NCI-H524 (cell line): Measurements from ENCODE around the gene ZNF281.
"Not testable (repeated sequence)": the region's sequence is repeated elsewhere in the genome, so short reads cannot be mapped to it uniquely, and the experiment has no call there.

Source experiments
- DNase-seq, 2 experiments: peaks; one replicate each; lab custom pipeline; 2025; lab: John Stamatoyannopoulos, UW

Gene ZNF281

DNA sequence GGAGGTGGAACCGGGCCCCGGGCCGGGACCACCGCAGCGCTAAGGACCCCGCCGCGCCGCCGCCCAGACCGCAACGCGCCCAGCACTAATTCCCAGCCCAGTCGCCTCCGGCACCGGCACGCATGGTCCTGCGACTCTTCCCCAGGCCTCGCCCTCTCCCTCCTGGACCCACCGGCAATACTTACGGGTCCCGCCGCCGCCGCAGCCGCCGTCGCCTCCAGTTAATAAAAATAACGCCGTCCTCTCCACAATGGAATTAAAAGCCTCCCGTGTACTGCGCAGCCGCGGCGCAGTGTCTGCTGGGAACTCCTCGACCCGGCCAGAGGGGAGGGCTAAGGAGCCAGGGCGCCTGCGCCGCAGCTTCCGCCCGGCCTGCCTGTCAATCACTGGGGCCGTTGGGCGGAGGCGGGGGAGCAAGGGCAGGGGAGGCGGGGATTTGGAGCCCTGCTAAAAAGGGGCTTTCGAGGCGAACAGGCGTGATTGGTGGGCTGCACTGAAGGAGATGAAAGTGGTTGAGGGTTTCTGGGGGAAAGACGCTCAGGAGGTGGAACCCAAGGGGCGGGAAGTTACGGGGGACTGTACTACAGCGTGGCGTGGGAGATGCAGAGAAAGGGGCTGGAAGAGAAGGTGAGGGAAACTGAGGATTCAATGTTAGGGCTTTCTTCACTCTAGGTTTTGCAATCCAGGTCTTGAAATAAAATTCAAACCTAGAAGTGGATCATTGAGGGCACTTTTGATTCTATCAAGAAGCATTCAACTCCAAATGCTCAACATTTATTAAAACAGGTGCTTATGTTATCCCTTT, at the start of gene ZNF281:
TSS of gene ZNF281 (minus strand) at position 276 of the 805 bp plus-strand sequence. CDS start 331 bp downstream, outside the sequence.
- DNase-seq, result peak; percentile 93 to 95

DNA sequence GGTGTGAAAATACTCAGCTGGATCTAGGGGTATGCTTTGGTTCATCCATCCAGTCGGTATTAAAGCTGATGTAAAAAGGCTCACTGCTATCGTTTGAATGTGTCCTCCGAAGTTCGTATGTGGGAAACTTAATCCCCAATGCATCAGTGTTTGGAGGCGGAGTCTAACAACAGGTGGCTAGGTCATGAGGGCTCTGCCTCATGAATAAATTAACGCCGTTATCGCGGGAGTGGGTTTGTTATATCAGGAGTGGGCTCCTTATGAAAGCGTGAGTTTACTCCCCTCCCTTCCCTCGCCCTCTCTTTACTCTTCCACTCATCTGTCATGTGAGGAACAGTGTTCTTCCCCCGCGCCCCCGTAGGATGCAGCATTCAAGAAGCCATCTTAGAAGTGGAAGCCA, 48.9 kb upstream of the ZNF281 start:
- no peak for DNase-seq

DNA sequence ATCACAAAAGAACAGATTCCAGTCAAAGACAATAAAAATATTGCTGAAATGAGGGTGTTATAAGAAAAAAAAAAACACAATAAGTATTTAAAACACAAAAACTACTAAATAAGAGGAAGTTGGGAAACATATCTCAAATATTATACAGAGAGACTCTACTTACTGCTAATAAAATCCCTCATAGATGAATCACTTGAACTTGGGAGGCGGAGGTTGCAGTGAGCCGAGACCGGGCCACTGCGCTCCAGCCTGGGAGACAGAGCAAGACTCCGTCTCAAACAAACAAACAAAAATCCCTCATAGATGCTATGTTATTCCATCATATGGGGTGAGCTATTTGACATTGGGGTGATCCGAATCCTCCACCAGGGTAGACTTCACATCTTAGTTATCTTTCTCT, 48.0 kb upstream of the ZNF281 start:
- DNase-seq, result no peak

DNA sequence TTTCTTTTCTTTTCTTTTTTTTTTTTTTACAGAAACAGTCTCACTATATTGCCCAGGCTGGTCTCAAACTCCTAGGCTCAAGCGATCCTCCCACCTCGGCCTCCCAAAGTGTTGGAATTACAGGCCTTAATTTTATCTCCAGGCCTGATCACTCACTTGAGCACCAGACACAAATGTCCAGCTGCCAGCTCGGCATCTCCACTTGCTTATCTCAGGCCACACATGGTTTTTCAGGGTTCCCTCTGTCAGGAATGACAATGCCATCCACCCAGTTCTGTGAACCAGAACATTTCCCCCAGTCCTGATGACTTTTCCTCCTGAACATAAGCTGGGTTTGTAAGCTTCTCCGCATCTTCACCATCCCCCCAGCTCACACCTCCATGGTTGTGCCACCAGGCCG, 44.6 kb upstream of the ZNF281 start:
- DNase-seq, result no peak

DNA sequence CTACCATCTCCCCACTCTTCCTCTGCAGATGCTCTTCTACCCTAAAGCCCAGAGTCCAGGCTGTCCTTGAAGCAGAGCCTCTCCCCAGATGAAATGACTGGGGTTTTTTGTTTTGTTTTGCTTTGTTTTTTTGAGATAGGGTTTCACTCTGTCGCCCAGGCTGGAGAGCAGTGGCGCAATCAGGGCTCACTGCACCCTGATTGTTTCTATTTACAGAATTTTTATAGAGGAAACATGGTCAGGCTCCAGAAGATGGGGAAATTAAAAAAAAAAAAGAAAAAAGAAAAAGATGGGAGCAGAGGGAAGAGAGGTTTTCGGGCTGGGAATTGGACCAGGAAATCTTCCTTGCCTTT, 43.7 kb upstream of the ZNF281 start:
- DNase-seq, result no peak

GRCh38 chr1:200452850-200453552, 43.2 kb upstream of the ZNF281 start:
- DNase-seq, result no peak

DNA sequence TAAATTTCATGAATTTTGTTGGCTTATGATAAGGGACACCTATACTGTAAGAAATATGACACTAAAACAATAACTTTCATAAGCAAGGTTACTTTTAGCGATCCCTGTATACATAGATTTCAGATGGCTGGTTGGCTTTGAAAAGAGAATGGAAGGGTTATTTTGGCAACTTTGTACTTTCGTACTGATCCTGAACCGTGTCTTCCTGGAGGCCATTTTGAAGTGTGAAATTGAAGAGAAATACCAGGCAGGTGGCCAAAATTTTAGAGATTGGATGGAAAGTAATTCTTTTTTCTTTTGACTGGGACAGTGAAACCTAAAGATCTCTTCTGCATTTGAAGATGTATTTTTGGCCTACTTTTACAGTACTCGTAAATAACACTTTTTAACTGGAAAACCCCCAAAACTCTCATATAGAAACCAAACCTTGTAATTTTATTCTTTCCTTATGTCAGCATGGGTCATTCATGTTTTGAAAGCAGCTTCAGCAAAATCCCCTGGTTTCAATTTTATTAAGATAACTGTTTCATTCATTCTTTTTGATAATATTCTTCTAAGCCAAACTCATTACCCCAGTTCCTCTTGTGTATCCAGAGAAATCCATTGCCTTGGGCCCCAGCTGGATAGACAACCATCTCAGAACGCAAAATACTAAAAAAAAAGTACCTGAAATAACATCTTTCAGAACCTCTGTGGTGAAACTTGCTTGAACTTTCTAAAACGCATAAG, 38.4 kb upstream of the ZNF281 start:
- no peak for DNase-seq

DNA sequence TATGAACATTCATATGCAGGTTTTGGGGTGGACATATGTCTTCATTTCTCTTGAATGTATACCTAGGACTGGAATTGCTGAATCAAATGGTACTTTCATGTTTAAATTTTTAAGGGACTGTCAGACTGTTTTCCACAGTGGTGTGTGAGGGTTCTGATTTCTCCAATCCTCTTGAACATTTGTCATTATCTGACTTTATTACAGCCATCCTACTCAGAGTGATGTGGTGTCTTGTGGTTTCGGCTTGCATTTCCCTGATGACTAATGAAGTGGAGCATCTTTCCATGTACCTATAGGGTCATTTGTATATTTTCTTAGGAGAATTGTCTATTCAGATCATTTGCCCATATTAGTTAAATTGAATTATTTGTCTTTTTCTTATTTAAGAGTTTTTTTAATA, 35.4 kb upstream of the ZNF281 start:
- no peak for DNase-seq

DNA sequence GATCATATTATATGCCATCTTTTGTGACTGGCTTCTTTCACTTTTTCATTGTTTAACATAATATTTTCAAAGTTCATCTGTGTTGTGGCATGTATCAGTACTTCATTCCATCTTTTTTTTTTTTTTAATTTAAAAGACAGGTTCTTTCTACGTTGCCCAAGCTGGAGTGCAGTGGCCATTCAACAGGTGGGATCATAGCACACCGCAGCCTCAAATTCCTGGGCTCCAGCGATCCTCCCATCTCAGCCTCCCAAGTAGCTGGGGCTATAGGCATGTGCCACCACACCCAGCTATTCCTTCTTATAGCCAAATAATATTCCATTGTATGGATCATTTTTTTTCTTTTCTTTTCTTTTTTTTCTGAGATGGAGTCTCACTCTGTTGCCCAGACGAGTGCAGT, 34.6 kb upstream of the ZNF281 start:
- DNase-seq, result no peak

- DNase-seq, result no peak
Measured at GRCh38 chr1:200443860-200444259, 34.0 kb upstream of the ZNF281 start.

- no peak for DNase-seq
Measured at GRCh38 chr1:200442537-200443156, 32.8 kb upstream of the ZNF281 start.

DNA sequence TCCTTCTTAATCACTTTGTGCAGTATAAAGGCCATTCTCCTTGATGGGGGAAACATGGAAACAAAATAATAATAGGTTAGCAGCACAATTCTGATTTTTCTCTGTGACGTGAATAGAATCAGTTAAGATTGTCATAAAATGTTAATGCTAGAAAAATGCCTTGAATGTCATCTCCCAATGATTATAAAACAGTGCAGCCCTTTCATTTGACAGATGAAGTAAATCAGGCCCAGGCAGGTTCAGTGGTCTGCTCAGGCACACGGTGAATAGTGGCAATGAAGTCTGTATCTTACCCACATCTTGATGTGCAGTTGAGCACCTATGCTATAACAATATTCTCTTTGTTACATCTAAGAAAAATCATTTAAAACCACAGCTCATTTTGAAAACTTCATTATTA, 32.2 kb upstream of the ZNF281 start:
- no peak for DNase-seq

DNA sequence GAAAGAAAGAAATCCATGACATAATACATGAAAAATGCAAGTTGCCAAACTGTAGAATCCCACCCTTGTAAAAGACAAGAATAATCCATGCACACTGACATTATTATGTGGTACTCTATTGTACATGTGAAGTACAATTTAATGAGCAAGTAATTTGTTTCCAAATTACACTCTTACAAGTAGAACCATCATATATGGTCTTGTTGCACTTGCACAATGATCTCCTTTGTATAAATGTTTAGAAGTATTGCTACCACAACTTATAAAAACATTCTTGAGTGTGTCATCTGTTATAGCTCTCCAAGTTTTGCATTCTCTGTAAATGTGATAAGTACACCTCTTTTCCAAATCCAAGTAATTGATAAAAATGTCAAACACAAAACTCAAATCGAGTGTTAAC, 29.1 kb upstream of the ZNF281 start:
- DNase-seq, result no peak

GRCh38 chr1:200438413-200438812, 28.6 kb upstream of the ZNF281 start:
- not testable (repeated sequence) for DNase-seq

- DNase-seq, result no peak
Measured at GRCh38 chr1:200437556-200438203, 27.8 kb upstream of the ZNF281 start.

- DNase-seq, result no peak
Measured at GRCh38 chr1:200437088-200437487, 27.3 kb upstream of the ZNF281 start.

DNA sequence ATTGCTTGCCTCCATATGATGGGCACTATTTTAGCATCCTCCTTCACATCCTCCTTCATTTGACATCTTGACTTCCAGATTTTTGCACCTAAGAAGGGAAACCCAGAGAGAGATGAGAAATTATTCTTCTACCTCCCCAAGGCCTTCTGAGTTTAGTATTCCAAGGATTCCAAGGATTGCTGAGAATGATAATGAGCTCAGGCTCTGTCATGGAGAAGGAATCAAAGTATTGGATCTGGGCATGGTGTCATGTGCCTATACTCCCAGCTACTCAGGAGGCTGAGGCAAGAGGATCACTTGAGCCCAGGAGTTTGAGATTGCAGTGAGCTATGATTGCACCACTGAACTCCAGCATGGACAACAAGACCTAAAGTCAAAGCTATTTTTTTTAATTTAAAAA, 26.6 kb upstream of the ZNF281 start:
- no peak for DNase-seq

DNA sequence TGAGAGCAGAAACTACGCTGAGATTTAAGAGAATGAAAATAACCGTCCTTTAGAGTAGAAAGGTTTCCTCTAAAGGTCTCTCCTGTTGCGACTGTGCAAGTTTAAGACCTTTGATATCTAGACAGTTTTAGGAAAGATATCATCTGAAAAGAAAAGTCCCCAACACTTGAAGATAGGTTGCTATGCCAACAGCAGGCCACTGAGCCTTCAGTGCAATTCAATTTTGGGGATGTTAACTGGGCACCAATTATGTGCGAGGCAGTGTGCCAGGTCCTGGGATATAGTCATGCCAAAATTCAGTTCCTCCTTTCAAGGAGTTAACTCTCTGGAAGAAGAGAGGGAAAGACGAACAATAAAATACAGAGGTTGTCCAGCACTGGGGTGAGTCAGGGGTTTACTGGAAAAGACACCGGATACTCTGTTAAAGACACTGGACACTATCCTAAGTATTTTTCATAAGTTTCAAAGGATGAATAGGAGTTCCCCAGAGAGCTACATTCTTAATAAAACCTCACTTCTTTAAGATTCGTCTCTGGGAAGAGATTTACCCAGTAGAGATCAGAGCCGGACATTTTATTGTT, 25.5 kb upstream of the ZNF281 start:
- no peak for DNase-seq

DNA sequence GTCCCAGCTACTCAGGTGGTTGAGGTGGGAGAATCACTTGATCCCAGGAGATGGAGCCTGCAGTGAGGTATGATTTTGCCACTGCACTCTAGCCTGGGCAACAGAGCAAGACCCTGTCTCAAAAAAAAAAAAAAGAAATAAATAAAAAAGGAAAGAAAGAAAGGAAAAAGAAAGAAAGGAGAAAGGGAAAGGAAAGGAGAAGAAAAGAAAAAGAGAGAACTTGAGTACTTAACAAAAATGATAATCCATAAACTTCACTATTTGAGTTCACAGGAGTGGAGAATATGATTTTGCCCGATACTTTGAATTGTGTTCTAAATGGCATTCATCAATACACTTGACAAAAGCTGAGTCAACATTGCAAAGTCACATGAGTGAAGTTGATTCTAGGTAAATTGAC, 23.8 kb upstream of the ZNF281 start:
- no peak for DNase-seq

- no peak for DNase-seq
Measured at GRCh38 chr1:200432586-200432985, 22.8 kb upstream of the ZNF281 start.

DNA sequence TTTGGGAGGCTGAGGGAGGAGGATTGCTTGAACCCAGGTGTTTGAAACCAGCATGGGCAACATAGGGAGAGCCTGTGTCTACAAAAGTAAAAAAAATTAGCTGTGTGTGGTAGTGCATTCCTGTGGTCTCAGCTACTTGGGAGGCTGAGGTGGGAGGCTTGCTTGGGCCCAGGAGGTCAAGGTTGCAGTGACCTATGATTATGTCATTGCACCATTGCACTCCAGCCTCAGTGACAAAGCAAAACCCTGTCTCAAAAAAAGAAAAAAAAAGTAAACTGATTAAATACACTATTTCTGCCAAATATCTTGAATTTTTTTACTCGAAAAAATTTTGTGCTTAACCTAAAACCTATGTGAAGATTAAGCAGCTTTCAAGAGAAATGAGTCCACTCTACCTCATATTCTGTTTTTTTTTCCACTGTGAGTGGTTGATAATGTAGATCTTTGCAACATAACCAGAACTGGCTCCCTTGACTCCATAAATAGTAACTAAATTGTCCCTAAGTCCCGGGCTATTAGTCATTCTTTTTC, 19.4 kb upstream of the ZNF281 start:
- DNase-seq, result no peak
